Thyroid gland (tissue), 4 donors: ENCODE data around the gene PSRC1.

Source experiments
- CTCF ChIP-seq, 6 experiments: fragments of 200-600 bp in 3 of 6; fragments of 450-650 bp in 3 of 6; sonication (generic) in 3 of 6; IDR thresholded peaks; one replicate each; pipeline ENCODE4 v1.5.1; 2016 to 2019; ENCODE audit warnings: antibody characterized with exemption in 6 of 6, mild to moderate bottlenecking in 2 of 6, inconsistent platforms in 1 of 6, moderate library complexity in 1 of 6
- POLR2A ChIP-seq, 2 donors: fragments of 450-650 bp; IDR thresholded peaks; one replicate each; pipeline ENCODE4 v1.6.1; 2017; ENCODE audit warnings: antibody characterized with exemption in 2 of 2, mild to moderate bottlenecking in 2 of 2, moderate library complexity in 1 of 2

GRCh38 chr1:109281680-109282496 lies 1.1 kb downstream of the PSRC1 start:
- TF ChIP-seq CTCF (IDR thresholded peaks at IDR 0.05) (no peak), POLR2A (IDR thresholded peaks at IDR 0.05) (no peak)
